Stimulated activated CD4-positive, alpha-beta T cell treated with anti-CD3 and anti-CD28 coated beads, Interleukin-2, amount 100 ng/mL, for 24 hours (primary cell): Measurements from ENCODE around the gene ACBD4.

ENCODE experiments used
- DNase-seq, 2 donors: peaks; one replicate each; pipeline ENCODE4 v3.0.0-alpha.2; 2020

ACBD4 gene

GRCh38 chr17:45138911-45139532, 3.5 kb downstream of the ACBD4 start:
- DNase-seq: no peak

- no peak for DNase-seq
Measured at GRCh38 chr17:45139533-45139920, 4.0 kb downstream of the ACBD4 start.

DNA sequence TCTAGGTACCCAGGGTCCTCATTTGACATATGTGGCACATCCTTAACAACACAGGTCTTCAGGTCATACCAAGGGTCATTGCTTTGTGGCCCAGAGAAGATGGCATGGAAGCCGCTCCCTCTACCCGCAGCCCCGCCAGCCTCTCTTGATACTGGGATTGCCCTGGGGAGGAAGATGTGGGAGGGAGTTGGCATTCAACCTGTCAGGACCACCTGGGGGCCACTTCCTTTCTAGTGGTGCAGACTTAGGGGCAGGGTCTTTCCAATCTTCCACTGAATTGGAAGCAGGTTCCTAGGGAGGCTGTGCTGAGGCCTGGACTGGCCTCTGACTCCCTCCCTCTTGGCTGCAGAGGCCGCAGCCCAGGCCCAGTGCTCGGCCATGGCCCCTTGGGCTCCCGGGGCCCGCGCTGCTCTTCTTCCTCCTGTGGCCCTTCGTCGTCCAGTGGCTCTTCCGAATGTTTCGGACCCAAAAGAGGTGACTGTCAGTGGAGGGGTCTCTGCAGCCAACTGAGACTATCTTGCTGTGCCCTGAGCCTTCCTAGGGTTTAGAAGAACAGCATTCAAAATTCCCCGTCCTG, 7.7 kb downstream of the ACBD4 start:
- DNase-seq: no peak

- DNase-seq: peak; percentile 40 to 44
Measured at GRCh38 chr17:45143767-45144198, 8.3 kb downstream of the ACBD4 start.

- peak; percentile 33 to 53 for DNase-seq
Measured at GRCh38 chr17:45144199-45145034, 8.9 kb downstream of the ACBD4 start.

DNA sequence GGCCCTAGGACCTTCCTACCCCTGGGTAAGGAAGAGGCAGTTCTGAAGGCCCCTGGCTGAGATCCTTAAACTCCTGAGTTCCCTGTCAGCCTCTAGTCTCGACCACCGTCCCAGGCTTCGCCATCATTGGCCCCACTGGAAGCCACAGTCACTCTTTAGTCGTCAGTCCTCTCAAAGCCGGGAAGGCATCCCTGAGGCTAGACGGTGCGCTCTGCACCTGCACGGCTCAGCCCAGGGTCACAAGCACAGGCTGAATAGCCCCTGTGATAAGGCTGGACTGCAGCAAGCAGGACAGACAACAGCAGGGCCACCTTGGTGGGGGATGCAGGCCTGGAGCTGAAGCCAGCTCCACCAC, 9.5 kb downstream of the ACBD4 start:
- no peak for DNase-seq

- no peak for DNase-seq
Measured at GRCh38 chr17:45146166-45146565, 10.7 kb downstream of the ACBD4 start.

GRCh38 chr17:45146592-45146889, 11.1 kb downstream of the ACBD4 start:
- DNase-seq: no peak

DNA sequence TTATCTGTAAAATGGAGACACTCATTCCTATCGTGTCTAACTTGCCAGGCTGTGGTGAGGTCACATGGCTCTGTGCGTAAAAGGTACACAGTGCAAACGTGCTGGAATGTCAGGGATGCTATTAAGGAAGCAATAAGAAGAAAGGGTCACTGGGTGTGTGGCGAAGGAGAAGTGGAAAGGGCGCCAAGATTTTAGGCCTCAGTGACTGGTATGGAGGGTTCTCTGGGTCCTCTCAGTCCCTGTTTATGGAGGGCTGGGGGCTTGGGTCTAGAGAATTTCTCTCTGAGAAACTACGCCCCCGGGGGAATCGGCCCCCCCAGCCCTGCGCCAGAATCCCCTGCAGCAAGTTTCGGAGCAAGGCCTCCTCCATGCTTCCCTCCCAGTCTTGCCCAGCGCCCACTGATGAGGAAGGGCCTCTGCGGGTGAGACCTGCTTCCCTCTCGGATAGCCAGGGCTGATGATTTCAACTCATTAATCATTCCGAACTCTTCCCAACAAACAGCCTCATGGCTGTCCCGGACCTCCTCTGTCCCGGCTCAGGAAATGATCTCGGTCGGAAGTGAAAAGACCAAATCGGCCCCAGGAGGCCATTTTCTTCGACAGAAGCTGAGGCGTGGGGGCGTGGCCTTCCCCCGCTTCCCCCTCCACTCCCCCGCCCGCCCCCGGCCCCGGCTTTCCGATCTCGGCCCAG, 11.5 kb downstream of the ACBD4 start:
- DNase-seq: no peak

DNA sequence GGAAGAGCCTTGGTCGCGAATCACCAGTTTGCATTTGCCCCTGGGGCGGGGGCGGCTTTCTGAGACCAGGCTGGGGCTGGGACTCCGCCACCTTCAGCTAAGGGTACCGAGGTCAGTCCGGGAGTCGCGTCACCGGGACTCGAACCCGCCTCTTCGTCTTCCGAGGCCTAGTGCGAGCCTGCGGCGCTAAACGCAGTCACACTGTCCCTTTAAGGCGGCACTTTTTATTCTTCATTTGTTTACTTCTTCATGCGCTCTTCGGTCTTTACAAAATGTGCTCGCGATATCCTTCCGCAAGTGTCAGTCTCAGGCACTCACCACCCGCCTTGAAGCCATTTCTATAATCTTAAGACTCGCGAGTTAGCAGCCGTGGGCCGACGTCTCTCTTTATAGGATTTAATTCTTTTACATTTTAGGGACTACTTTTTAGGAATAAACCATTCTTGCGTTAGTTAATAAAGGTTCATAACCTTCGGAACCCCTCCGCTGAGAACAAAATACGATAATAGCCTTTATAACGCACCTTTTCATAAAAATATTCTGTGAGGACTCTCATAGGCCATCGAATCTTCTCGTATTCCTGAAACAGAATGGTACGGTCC, 12.2 kb downstream of the ACBD4 start:
- DNase-seq: peak; percentile 82 to 83

DNA sequence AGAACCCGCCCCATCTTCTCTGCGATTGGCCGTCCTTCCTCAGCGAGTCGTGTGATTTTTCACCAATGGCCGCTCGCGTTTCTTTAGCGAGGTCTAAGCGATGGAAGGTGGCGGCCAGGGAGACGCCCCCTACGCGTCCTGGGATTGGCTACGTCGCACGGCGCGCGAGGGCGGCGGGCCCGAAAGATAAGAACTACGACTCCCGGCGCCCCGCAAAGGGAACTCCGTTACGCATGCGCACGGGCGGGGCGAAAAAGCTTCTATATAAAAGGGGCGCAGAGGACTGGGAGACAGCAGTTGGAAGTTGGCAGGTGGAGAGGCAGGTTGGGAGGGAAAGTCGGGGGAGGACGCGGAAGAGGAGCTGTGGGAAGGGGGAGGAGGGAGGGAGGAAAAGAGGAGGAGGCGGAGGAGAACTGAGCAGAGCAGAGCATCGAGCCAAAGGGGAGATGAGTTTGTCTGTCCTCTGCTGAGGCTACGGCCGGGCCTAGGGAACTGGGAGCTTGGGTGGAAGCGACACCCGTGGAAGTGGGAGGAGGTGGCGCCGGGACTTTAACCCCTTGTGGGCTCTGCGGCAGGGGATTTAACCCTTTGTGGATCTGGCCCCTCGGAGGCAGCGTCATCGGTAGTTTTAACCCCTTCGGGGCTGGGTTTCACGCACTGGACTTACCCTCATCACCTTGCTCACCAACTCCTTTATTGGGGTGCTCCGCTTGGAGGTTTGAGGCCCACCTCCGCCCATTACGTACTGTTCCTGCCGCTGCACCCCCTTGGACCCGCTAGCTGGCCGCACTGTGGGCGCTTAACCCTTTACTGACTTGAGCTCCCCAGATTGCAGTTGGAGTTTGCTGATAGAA, 12.9 kb downstream of the ACBD4 start, which contains the start of gene HEXIM1:
HEXIM1 (plus strand) TSS at position 293 of the 854 bp plus-strand sequence. CDS start 716 bp downstream, outside the sequence.
- peak; percentile 98 to 99 for DNase-seq

DNA sequence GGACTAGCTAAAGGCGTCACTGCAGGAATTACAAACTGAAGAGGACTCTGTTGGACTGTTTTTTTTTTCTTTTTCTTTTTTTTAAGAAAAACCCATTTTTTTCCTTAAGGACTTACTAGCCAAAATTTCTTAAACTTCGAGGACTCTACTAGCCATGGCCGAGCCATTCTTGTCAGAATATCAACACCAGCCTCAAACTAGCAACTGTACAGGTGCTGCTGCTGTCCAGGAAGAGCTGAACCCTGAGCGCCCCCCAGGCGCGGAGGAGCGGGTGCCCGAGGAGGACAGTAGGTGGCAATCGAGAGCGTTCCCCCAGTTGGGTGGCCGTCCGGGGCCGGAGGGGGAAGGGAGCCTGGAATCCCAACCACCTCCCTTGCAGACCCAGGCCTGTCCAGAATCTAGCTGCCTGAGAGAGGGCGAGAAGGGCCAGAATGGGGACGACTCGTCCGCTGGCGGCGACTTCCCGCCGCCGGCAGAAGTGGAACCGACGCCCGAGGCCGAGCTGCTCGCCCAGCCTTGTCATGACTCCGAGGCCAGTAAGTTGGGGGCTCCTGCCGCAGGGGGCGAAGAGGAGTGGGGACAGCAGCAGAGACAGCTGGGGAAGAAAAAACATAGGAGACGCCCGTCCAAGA, 13.7 kb downstream of the ACBD4 start:
- DNase-seq: peak; percentile 78

DNA sequence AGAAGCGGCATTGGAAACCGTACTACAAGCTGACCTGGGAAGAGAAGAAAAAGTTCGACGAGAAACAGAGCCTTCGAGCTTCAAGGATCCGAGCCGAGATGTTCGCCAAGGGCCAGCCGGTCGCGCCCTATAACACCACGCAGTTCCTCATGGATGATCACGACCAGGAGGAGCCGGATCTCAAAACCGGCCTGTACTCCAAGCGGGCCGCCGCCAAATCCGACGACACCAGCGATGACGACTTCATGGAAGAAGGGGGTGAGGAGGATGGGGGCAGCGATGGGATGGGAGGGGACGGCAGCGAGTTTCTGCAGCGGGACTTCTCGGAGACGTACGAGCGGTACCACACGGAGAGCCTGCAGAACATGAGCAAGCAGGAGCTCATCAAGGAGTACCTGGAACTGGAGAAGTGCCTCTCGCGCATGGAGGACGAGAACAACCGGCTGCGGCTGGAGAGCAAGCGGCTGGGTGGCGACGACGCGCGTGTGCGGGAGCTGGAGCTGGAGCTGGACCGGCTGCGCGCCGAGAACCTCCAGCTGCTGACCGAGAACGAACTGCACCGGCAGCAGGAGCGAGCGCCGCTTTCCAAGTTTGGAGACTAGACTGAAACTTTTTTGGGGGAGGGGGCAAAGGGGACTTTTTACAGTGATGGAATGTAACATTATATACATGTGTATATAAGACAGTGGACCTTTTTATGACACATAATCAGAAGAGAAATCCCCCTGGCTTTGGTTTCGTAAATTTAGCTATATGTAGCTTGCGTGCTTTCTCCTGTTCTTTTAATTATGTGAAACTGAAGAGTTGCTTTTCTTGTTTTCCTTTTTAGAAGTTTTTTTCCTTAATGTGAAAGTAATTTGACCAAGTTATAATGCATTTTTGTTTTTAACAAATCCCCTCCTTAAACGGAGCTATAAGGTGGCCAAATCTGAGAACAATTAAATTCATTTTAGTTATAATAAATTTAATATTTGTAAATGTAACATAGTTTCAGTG, 14.5 kb downstream of the ACBD4 start:
- peak; percentile 54 to 59 for DNase-seq

DNA sequence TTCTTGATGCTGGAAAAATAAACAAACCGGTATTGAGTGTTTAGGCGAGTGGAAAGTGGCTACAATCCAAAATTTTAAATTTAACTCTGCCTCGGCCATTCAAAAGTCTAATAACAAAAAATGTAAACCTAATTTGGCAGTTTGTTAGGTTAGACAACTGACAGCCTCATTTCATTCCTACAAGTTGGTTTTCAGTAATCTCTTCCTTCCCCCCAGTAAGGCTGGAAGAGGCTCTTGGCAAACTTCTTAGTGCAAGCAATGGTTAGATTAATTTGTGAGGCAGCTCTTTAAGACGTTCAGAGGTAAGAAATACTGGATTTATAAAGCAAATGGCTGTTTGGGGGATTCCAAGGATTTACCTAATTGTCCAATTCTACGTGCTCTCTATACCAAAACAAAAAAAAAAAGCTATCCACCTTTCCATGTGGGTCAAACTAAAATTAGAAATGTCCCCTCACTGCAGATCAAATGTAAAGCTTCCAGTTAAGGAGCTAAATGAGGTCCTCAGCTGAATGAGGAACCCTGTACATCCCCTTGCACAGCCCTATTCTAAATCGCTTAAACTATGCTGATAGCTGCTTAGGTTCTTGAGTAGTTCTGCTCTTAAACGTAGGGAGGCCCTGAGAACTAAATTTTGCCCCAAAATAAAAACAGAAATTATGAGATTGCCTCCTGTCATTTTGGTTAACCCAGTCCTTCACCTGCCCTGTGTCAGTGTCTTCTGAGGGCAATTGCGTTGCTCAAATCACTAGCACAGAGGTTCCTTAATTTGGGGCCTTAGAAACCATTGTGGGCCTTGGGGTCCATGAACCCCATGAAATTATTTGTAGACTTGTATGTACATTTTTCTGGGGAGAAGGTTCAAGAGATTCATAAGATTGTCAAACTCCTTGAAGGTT, 15.7 kb downstream of the ACBD4 start:
- no peak for DNase-seq

DNA sequence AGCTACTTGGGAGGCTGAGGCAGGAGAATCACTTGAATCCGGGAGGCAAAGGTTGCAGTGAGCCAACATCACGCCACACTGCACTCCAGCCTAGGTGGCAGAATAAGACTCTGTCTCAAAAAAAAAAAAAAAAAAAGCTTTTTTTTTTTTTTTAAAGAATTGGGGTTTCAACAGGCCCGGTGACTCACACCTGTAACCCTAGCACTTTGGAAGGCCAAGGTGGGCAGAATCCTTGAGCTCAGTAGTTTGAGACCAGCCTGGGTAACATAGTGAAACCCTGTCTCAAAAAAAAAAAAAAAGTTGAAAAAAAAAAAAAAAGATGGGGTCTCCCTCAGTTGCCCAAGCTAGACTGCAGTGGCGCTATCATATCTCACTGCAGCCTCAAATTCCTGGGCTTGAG, 19.5 kb downstream of the ACBD4 start:
- DNase-seq: no peak

- DNase-seq: no peak
Measured at GRCh38 chr17:45155483-45155882, 20.0 kb downstream of the ACBD4 start.

DNA sequence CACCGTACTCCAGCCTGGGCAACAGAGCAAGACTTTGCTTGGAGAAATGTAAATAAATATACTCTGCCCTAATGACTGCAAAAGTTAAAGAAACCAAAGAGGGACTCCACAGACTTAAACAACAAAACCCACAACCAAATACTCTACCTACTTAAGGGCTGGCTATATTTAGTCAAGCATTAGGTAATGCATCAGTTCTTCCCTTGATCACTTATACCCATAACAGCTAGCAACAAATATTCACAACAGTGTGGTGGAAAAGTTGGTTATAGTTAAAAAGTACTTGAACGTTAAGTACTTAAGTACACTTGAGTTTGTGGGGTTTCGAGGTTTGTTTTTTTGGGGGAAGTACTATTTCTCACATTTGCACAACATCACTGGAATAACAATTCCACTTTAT, 20.8 kb downstream of the ACBD4 start:
- no peak for DNase-seq

DNA sequence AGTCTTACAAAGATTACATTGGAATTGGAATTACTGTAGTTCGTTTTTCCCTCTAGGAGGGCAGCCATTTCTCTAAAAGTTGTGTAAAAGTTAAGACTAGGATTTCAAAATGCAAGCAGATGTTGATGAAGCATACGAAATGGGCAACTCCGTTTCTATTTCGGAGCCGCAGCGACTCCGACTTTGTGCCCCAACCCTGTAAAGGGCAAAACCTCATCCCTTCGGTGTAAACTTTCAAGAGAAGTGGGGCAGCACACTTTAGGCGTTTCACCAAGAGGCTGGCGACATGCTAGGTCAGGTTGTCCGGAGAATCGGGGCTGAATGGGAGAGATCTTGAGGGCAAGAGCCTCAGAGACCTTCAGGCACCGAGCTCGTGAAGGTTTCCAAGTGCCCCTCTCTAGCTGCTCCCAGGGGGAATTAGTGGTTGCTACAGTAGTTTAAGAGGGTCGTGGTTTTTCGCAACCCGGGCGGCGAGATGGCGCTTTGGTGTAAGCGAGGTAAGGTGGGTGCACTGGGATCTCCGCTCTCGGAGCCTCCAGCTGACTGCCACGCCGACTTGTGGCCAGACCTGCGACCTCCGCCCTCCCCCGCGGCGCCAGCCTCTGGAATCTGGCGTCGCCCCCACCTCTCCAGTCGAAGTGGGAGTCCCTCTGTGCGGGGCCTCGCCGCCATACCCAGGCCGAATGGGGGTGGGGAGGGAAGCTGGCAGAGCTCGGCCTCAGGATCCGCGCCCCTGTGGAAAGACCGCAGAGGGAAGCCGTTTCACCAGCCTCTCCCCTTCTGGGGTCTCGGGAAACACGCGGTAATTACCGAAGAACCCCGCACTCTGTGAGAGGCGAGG, 25.2 kb downstream of the ACBD4 start:
- peak; percentile 60 to 72 for DNase-seq
